Measurements from ENCODE around the gene TTYH2.

Gene TTYH2

DNA sequence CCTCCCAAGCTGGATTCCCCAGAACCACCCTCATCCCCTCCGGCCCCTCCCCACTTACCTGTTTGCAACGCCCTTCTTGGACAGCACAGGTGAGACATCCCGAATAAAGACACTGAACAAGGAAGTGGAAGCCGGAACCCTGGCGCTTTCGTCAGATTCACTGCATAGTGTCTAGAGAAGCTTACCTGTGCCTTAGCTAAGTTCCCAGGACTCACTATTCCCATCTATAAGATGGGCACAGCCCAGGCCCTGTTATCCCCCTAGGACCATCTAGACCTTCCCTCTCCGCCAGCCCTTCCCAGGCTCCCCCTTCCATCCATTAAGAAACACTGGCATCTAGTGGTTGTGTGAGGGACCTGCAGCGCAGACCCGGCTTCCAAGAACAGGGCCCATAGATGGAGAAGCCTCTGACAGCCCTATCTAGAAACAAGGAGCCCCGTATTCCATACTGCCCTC is 36.8 kb upstream of the TTYH2 start:
- TF ChIP-seq, protein P1, sequence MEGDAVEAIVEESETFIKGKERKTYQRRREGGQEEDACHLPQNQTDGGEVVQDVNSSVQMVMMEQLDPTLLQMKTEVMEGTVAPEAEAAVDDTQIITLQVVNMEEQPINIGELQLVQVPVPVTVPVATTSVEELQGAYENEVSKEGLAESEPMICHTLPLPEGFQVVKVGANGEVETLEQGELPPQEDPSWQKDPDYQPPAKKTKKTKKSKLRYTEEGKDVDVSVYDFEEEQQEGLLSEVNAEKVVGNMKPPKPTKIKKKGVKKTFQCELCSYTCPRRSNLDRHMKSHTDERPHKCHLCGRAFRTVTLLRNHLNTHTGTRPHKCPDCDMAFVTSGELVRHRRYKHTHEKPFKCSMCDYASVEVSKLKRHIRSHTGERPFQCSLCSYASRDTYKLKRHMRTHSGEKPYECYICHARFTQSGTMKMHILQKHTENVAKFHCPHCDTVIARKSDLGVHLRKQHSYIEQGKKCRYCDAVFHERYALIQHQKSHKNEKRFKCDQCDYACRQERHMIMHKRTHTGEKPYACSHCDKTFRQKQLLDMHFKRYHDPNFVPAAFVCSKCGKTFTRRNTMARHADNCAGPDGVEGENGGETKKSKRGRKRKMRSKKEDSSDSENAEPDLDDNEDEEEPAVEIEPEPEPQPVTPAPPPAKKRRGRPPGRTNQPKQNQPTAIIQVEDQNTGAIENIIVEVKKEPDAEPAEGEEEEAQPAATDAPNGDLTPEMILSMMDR (IDR thresholded peaks at IDR 0.05; ENCODE audit: insufficient read depth, low read length, poor library complexity, severe bottlenecking): peak; percentile 55
- TF ChIP-seq EZH2phosphoT487 (conservative IDR thresholded peaks at IDR 0.05; ENCODE audit: low read length): no peak
- Histone ChIP-seq H2AFZ (ENCODE audit: low read depth, low read length, severe bottlenecking) (no peak overlapping the region), H3K27ac (ENCODE audit: low read depth, low read length) (no peak overlapping the region), H3K27me3 (ENCODE audit: low read length) (no peaks in the 10 kb centered on the region; the same call in 1 of the 2 replicates), H3K36me3 (ENCODE audit: low read length) (no peaks in the 10 kb centered on the region), H3K9me3 (ENCODE audit: insufficient read depth, low read length) (no peaks in the 10 kb centered on the region), H3K4me3 (ENCODE audit: insufficient read depth, low read length, poor library complexity, severe bottlenecking) (no peak overlapping the region), H3K9me2 (replicated peaks; ENCODE audit: insufficient read depth, low read length) (no peaks in the 10 kb centered on the region), H3F3A (ENCODE audit: insufficient read depth) (no peaks in the 10 kb centered on the region), H3K4me2 (ENCODE audit: low read depth, low read length, poor library complexity, severe bottlenecking) (no peak overlapping the region), H4K20me1 (ENCODE audit: low read depth, low read length) (no peaks in the 10 kb centered on the region), H3K79me2 (ENCODE audit: insufficient read depth, low read length) (no peaks in the 10 kb centered on the region), H3K9ac (ENCODE audit: low read length) (no peak overlapping the region)

DNA sequence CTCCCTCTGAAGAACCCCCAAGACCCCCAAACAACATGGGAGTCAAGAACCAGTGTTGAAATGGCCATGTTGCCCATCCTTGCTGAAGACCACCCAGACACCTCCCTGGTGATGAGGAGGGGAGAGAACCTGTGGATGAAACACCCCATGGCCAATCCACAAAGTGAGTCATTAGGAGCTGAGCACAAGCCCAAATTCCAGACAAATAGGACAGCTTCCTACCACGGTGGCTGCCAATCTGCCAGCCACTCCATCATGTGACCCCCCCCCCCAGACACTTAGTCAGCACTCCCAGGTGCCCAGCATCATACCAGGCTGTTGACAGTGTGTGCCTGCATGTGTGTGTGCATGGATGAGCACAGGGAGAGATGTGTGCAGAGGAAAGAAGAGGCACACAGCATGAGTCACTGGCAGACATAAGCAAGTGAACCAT is 36.3 kb upstream of the TTYH2 start:
- Histone ChIP-seq H2AFZ (ENCODE audit: low read depth, low read length, severe bottlenecking) (no peak overlapping the region), H3K9ac (ENCODE audit: low read length) (no peak overlapping the region), H3K27ac (ENCODE audit: low read depth, low read length) (no peak overlapping the region), H3K4me3 (ENCODE audit: insufficient read depth, low read length, poor library complexity, severe bottlenecking) (no peak overlapping the region), H3K36me3 (ENCODE audit: low read length) (no peaks in the 10 kb centered on the region), H3K4me2 (ENCODE audit: low read depth, low read length, poor library complexity, severe bottlenecking) (no peak overlapping the region), H3K79me2 (ENCODE audit: insufficient read depth, low read length) (no peaks in the 10 kb centered on the region), H3K9me3 (ENCODE audit: insufficient read depth, low read length) (no peaks in the 10 kb centered on the region), H4K20me1 (ENCODE audit: low read depth, low read length) (no peaks in the 10 kb centered on the region), H3K27me3 (ENCODE audit: low read length) (no peaks in the 10 kb centered on the region; the same call in 1 of the 2 replicates), H3K9me2 (replicated peaks; ENCODE audit: insufficient read depth, low read length) (no peaks in the 10 kb centered on the region), H3F3A (ENCODE audit: insufficient read depth) (no peaks in the 10 kb centered on the region)
- TF ChIP-seq EZH2phosphoT487 (conservative IDR thresholded peaks at IDR 0.05; ENCODE audit: low read length): no peak
- TF ChIP-seq, protein P1 (IDR thresholded peaks at IDR 0.05; ENCODE audit: insufficient read depth, low read length, poor library complexity, severe bottlenecking): no peak

DNA sequence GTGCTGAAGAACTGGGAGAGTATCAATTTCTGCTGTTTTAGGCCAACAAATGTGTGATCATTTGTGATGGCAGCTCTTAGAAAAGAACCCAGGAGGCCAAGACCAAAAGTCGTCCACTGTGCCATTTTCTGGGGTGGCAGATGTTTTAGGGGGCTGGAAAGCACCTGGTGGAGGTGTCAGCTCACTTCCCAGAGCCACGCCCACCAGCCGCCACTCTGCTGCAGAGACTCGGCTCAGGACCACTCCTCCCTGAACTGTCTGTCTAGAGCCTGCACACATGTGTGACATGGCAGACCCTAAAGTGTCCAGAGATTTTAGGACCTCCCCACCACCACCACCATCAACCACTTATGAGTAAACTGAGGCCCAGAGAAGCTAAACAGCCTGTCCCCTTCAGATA is 33.8 kb upstream of the TTYH2 start:
- Histone ChIP-seq H3K27me3 (ENCODE audit: low read length) (no peaks in the 10 kb centered on the region), H3K4me2 (ENCODE audit: low read depth, low read length, poor library complexity, severe bottlenecking) (no peak overlapping the region), H3F3A (ENCODE audit: insufficient read depth) (no peaks in the 10 kb centered on the region), H2AFZ (ENCODE audit: low read depth, low read length, severe bottlenecking) (no peak overlapping the region), H4K20me1 (ENCODE audit: low read depth, low read length) (no peaks in the 10 kb centered on the region), H3K27ac (ENCODE audit: low read depth, low read length) (no peak overlapping the region), H3K79me2 (ENCODE audit: insufficient read depth, low read length) (no peaks in the 10 kb centered on the region), H3K9ac (ENCODE audit: low read length) (no peak overlapping the region), H3K9me2 (replicated peaks; ENCODE audit: insufficient read depth, low read length) (no peaks in the 10 kb centered on the region), H3K4me3 (ENCODE audit: insufficient read depth, low read length, poor library complexity, severe bottlenecking) (no peak overlapping the region), H3K9me3 (ENCODE audit: insufficient read depth, low read length) (no peaks in the 10 kb centered on the region), H3K36me3 (ENCODE audit: low read length) (no peaks in the 10 kb centered on the region)
- no peak for TF ChIP-seq EZH2phosphoT487 (conservative IDR thresholded peaks at IDR 0.05; ENCODE audit: low read length)
- TF ChIP-seq, protein P1 (IDR thresholded peaks at IDR 0.05; ENCODE audit: insufficient read depth, low read length, poor library complexity, severe bottlenecking): no peak
